Duodenal mucosa (tissue), 2 donors: ENCODE results near the gene ADAMTS17.

ENCODE experiments used
- H3K27ac ChIP-seq: one replicate; pipeline ENCODE4 v1.7.0; 2013; ENCODE audit warnings: low read depth, low read length
- H3K27me3 ChIP-seq, 2 donors: one replicate each; pipeline ENCODE4 v1.7.0; 2013; ENCODE audit warnings: low read length in 2 of 2, control low read depth in 1 of 2; ENCODE audit not compliant: insufficient read depth in 2 of 2, control insufficient read depth in 1 of 2
- H3K36me3 ChIP-seq, 2 donors: one replicate each; pipeline ENCODE4 v1.7.0; 2013; ENCODE audit warnings: low read length in 2 of 2, control low read depth in 1 of 2; ENCODE audit not compliant: insufficient read depth in 2 of 2, control insufficient read depth in 1 of 2
- H3K4me1 ChIP-seq, 2 donors: one replicate each; pipeline ENCODE4 v1.7.0; 2013; ENCODE audit warnings: low read length in 2 of 2, control low read depth in 1 of 2; ENCODE audit not compliant: insufficient read depth in 2 of 2, control insufficient read depth in 1 of 2
- H3K4me3 ChIP-seq, 2 donors: one replicate each; pipeline ENCODE4 v1.7.0; 2013; ENCODE audit warnings: low read length in 2 of 2, low read depth in 1 of 2
- H3K9ac ChIP-seq, 2 donors: one replicate each; pipeline ENCODE4 v1.7.0; 2013; ENCODE audit warnings: low read length in 2 of 2, low read depth in 1 of 2
- H3K9me3 ChIP-seq, 2 donors: one replicate each; pipeline ENCODE4 v1.7.0; 2013; ENCODE audit warnings: low read length in 2 of 2, control low read depth in 1 of 2; ENCODE audit not compliant: control insufficient read depth in 1 of 2

Gene ADAMTS17

DNA sequence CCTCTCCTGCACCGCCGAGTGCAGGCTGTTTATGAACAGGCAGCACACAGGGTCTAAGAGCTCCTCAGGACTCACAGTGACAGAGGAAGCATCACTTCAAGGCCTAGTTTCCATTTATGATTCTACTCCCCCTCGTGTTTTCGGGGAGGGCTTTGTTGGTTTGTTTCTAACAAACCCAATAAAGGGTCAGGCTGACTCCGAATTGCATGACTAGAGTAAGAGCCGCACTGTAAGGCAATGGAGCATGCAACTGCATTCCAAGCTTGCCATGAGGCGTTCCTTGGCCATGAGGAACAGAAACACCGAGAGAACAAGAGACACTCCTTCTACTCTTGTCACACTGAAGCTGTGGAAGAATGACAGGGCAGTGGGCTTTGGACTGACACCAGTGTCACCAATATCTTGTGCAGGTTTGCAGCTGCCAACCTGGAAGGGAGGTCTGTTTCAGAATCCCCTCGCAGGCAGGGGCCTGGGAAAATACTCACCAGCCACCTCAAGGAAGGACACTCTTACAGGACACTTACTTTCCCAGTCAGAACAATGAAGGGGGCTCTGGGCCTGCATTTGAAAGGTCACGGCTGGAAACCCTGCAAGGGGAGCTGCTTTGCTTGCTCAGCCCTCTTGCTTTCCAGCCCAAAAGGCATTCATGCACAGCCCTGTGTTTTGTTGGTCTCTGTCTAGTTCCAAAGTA is 96.8 kb downstream of the ADAMTS17 start:
- Histone ChIP-seq H3K9ac (no peak overlapping the region), H3K4me1 (no peaks in the 10 kb centered on the region), H3K27me3 (no peaks in the 10 kb centered on the region), H3K36me3 (no peaks in the 10 kb centered on the region), H3K4me3 (no peak overlapping the region), H3K27ac (no peak overlapping the region), H3K9me3 (no peaks in the 10 kb centered on the region)

DNA sequence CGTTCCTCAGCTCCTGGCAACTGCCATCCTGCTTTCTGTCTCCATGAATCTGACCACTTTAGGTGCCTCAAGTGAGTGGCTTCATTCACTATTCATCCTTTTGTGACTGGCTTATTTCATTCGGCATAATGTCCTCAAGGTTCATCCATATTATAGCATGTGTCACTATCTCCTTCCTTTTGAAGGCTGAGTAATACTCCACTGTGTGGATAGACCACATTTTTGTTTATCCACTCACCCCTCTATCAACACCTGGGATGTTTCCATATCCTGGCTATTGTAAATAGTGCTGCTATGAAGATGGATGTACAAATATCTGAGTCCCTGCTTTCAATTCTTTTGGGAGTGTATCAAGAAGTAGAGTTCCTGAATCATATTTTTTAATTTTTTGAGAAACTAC is 98.8 kb downstream of the ADAMTS17 start:
- Histone ChIP-seq H3K27ac (no peak overlapping the region), H3K9me3 (no peaks in the 10 kb centered on the region), H3K36me3 (no peaks in the 10 kb centered on the region), H3K4me3 (no peak overlapping the region), H3K9ac (no peak overlapping the region), H3K27me3 (no peaks in the 10 kb centered on the region), H3K4me1 (no peaks in the 10 kb centered on the region)

DNA sequence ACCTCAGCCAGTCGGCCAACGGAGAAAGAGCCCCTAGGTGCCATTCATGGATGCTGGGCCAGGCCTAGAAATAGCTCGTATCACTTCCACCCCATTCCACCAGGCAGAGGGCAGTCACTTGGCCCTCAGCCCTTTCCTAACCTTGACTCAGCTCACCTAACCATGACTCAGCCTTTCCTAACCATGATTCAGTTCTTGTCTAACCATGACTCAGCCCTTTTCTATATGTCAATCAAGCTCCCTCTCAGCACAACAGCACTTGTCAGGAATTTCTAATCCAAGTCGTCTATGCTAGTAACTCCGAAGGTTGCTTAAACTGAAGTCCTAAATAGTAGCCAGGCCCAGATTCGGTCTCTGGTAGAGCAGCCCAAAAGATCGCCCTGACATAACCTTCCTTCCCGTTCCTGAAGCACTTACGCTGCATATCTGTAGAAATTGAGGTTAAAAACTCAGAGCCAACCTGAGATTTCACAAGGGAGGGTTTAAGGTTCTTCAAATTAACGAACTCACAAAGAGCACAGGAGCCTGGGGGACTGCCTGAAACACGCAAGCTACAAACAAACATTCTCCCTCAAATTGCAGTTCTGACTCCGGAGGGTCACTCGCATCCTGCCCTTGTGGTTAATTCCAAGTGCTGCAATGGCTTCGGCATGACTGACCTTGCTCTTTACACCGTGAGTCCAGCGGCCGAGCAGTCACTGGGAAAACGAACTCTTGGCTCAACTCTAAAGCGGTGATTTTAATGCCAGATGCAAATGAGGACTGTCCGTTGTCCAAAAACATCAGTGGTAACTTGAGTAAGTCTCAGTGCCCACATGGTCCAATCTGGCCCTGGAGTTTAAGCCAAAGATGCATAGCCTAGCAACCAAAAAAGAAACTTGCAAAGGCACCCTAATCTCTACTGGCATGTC is 99.9 kb downstream of the ADAMTS17 start:
- Histone ChIP-seq H3K27me3 (no peaks in the 10 kb centered on the region), H3K9me3 (no peaks in the 10 kb centered on the region), H3K9ac (no peak overlapping the region), H3K36me3 (no peaks in the 10 kb centered on the region), H3K4me3 (no peak overlapping the region), H3K27ac (no peak overlapping the region), H3K4me1 (no peaks in the 10 kb centered on the region)

DNA sequence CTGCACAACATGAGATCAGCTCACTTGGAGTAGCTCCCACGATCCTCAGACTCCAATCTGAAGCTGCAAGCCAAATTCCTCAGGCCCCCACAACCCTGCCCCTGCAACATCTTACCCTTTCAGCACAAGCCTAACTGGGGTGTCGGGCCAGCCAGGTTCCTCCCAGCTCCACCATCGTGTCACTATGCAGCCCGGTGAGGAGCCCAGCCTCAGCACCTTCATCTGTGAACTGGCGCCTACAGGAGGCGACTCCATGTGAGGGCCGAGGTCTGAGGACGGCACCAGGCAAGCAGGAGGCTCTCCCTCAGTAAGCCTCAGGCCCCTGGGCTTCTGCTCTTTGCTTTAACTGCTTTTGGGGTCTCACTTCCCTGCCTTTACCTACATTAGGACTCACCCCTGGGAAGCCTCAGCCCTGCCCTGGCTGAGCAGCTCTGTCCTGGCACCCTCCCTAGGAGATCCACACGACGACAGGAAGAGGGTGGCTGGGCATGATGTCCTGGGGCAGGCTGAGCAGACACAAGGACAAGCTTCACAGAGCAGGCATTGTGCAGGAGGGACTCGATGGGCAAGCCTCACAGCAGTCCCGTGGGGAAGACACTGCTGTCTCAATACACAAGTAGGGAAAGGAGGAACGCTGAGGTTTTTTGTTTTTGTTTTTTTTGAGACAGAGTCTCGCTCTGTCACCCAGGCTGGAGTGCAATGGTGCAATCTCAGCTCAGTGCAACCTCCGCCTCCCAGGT is 104.6 kb downstream of the ADAMTS17 start:
- Histone ChIP-seq H3K9me3 (no peaks in the 10 kb centered on the region), H3K4me1 (no peaks in the 10 kb centered on the region), H3K9ac (no peak overlapping the region), H3K36me3 (no peaks in the 10 kb centered on the region), H3K4me3 (no peak overlapping the region), H3K27me3 (no peaks in the 10 kb centered on the region), H3K27ac (no peak overlapping the region)

DNA sequence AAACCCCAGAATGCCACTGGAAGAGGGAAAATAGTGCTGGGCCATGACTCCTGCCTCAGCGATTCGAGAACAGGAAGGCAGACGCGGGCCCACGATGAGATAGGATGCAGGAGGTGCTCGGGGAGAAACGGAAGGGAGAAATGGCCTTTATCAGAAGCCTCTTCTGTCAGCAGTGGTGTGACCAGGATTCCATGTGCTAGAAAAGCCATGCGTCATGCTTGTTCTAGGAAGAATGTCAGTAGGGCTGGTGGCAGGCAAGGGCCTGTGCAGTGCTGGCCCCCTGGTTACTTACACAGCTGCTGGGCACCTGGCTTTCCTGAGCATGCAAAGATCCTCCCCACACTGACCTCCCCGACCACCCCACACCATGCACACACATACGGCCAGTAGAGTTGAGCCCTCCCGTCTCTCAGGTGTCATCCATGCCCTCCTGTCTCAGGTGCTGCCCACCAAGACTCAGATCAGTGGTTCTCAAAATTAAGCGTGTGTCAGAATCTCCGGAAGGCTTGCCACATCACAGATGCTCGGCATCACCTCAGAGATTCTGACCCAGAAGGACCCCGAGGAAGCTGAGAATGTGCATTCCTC is 106.7 kb downstream of the ADAMTS17 start:
- Histone ChIP-seq H3K9ac (no peak overlapping the region), H3K4me1 (no peaks in the 10 kb centered on the region), H3K9me3 (no peaks in the 10 kb centered on the region), H3K36me3 (no peaks in the 10 kb centered on the region), H3K27me3 (no peaks in the 10 kb centered on the region), H3K4me3 (no peak overlapping the region), H3K27ac (no peak overlapping the region)

DNA sequence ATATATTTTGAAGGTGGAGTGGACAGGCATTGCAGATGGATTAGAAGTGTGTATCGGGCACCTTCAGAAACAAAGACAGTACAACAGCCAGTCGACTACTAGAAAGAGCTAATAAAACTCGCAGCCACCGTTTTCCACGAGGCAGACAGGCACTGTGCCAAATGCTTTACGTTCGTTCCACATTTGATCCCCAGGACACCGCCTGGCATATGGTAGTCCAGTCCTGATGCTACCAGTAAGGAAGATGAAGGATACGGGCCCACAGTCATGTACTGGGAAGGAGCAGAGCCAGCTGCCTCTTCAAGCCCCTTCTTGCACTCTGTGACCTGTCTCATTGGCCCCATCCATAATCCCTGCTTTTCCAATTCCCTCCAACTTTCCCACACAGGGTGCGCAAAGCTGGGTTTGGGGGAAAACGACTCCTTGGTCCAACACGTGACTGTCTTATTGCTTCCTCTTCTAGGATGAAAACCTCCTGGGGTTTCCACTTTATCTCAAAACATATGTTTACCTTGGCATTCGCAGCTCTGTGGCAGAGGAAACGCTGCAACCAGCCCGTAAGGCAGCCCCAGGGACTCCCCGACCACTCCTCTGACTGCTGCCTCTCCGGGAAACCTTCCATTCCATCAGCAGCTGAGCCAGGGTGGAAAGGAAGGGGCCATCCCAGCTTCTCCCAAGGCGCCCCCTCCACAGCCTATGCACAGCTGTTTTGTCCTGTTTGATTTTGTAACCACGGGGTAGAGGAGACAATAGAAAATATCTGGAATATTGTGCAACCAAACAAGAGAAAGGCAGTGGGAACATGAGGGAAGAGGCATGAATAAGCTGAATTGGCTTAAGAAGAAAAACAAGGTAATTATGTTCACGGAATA is 107.4 kb downstream of the ADAMTS17 start:
- H3K27me3 ChIP-seq, result no peaks in the 10 kb centered on the region

DNA sequence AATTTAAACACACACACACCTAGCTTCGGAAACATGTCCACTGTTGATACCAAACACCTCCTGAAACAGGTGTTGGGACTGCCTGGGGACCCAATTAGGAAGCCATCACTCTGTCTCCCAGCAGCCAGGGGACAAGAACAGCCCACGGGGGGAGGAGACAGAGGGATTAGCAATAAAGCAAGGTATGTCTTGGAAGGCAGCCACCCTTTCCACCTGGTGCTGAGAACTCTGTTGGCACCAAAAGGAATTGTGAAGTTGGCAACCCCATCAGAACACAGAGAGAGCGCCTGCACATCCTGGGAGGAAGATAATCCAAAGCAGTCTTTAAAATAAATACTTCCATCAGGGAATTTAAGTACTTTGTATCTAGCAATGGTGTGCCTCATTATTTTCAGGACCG is 111.0 kb downstream of the ADAMTS17 start:
- Histone ChIP-seq H3K4me3 (no peak overlapping the region), H3K27me3 (no peaks in the 10 kb centered on the region), H3K9ac (no peak overlapping the region), H3K27ac (no peak overlapping the region), H3K4me1 (no peaks in the 10 kb centered on the region), H3K36me3 (no peaks in the 10 kb centered on the region), H3K9me3 (no peaks in the 10 kb centered on the region)

More for the DNA sequence above, 107.4 kb downstream of the ADAMTS17 start:
- Histone ChIP-seq H3K36me3 (no peaks in the 10 kb centered on the region), H3K4me3 (no peak overlapping the region), H3K9ac (no peak overlapping the region), H3K9me3 (no peaks in the 10 kb centered on the region), H3K27ac (no peak overlapping the region), H3K4me1 (no peaks in the 10 kb centered on the region)

DNA sequence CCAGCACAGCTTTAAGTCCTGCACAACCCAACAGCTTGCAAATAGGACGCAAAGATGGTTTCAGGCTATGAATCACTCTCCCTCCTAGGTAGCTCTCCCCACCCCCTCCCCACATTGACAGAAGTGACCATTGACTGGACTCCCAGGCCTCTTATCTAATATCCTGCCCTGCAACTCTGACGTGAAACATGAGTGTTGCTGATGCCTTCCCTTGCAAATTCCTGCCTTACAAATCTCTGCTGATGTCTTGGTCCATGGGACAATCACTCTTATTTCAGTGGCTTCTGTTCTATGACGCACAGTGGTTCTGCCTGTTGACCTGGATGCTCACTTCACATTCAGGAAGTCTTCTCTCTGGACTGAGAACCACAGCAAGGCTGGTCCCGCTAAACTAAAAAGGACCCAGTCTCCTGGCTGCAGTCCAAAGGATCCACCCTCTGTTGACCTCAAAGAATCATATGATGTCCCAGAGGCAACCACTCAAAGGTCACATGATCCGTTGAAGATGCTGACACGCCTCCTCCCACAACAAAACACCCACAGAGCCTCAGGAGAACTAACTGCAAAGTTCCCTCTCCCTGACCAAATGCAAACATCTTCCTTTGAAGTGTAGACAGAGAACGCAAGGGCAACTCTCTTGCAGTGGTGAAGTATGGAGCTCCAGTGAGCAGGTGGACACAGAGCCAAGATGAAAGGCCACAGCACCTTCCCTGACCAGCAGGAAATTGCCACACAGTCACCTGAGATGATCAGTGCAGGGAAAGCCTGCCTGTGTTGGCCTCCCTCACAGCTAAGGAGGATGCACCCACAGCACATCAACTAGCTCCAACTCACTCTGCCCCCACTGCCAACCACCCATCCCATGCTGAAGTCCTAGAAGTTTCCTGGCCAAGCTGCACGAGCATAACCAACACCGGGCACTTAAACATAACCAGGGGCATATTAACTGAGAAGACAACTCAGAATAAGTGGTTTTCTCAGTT is 112.3 kb downstream of the ADAMTS17 start:
- no peak overlapping the region for H3K4me3 ChIP-seq
- H3K36me3 ChIP-seq, result no peaks in the 10 kb centered on the region
- no peak overlapping the region for H3K9ac ChIP-seq
- no peaks in the 10 kb centered on the region for H3K4me1 ChIP-seq
- no peaks in the 10 kb centered on the region for H3K27me3 ChIP-seq
- H3K9me3 ChIP-seq, result no peaks in the 10 kb centered on the region
- no peak overlapping the region for H3K27ac ChIP-seq
